DND-41 (cell line): ENCODE results near the gene CDO1.

Experiments used
- EZH2 ChIP-seq: IDR thresholded peaks from 3 replicates; pipeline ENCODE4 v1.6.1; 2012; ENCODE audit warnings: borderline replicate concordance, low read depth, mild to moderate bottlenecking, moderate library complexity, low read length, inconsistent platforms; ENCODE audit not compliant: severe bottlenecking
- TF ChIP-seq, protein P1 (sequence below): IDR thresholded peaks from 2 replicates; pipeline ENCODE4 v1.5.1; 2012; ENCODE audit warnings: borderline replicate concordance, low read length, moderate library complexity, mild to moderate bottlenecking; ENCODE audit not compliant: poor library complexity, severe bottlenecking; ENCODE audit errors: extremely low read depth

DNA sequence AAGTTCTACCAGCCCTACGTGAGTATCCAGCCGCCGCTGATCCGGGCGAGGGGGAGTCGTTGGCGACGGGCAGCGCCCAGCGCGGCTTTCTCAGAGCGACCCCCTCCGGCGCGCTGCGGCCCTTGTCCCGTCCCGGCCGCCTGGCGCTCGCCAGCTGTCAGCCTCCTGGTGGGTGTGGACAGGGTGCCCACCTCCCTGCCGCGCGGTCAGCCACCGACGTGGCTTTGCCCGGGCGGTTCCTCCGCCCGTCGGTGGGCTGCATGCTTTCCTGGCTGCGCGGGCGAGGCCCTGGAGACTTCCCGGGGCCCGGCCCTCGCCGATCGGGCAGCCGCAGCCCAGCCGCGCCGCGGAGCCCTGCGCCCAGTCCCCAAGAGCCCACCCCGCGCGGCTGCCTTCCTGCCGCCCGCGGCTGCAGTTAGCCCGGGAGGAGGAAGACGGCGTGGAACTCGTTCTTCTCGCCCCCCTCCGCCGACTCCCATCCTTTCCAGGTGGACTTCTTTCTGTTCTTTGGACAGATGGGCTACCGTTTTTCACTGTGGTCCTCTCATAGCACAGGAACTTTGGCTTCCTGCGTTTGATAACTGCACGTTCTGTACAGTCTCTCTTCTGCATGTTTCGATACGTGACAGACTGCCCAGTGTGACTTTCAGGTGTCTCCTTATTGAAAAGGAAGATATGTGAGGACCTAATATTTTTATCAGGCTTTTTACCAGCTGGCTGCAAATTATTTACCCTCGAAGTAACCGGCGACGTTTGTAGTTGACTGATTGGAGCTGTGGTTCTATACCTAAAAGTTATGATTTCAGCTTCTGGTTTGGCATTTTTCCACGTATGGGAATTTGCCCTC is 25.9 kb upstream of the CDO1 start:
- no peak for TF ChIP-seq EZH2
- TF ChIP-seq, protein P1, sequence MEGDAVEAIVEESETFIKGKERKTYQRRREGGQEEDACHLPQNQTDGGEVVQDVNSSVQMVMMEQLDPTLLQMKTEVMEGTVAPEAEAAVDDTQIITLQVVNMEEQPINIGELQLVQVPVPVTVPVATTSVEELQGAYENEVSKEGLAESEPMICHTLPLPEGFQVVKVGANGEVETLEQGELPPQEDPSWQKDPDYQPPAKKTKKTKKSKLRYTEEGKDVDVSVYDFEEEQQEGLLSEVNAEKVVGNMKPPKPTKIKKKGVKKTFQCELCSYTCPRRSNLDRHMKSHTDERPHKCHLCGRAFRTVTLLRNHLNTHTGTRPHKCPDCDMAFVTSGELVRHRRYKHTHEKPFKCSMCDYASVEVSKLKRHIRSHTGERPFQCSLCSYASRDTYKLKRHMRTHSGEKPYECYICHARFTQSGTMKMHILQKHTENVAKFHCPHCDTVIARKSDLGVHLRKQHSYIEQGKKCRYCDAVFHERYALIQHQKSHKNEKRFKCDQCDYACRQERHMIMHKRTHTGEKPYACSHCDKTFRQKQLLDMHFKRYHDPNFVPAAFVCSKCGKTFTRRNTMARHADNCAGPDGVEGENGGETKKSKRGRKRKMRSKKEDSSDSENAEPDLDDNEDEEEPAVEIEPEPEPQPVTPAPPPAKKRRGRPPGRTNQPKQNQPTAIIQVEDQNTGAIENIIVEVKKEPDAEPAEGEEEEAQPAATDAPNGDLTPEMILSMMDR = peak; percentile 26
